ENCODE measurements around the gene PTH1R. TPM values are rescaled to one million over a fixed set of nuclear protein-coding genes. Genes with fewer than 3 reads are reported as not detected.

The PTH1R gene
- polyA plus RNA-seq, 2 of the 4 experiments (the other 2 are of a cell fraction) = 0.45 to 0.53 TPM

DNA sequence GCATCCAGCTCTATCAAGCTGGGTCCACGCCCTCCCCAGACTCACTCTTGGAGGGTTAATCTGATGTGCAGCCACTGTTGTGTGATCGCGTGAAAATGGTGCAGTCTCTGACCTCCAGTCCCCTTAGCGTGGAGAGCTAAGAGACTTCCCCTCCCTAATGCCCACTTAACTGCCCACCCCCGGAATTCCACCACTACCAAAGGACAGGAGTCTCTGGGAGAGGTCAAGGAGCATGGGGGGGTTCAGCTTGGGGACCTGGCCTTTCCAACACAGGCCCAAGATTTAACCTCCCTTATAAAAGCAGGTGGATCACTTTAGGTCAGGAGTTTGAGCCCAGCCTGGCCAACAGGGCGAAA, 50.2 kb downstream of the PTH1R start:
- CTCF ChIA-PET = interaction anchor here (0.9 to 1.0 kb wide), 2 partner anchors 18 to 71 kb away, joined by 3 read pairs; no protein-coding TSS in a partner anchor
- FAIRE-seq = no peak
- Histone ChIP-seq H3K27ac (peak overlapping the region; percentile 74 to 84; a peak in 4 of 6 replicates), H3K9me3 (peaks cover 6% of the 10 kb centered on the region; the same call in 1 of the 3 replicates), H3K4me3 (no peak overlapping the region), H3K4me1 (peaks cover 71% of the 10 kb centered on the region), H3K4me2 (no peak overlapping the region)
- 100% methylated on average over 6 of the region's 6 CpGs for WGBS (ENCODE audit: missing lambda C conversion rate)
- POLR2A ChIA-PET = interaction anchor here (0.6 kb wide), 1 partner anchor 993 kb away, joined by 3 read pairs; no protein-coding TSS in a partner anchor
- no peak for TF ChIP-seq ZFP36 (IDR thresholded peaks at IDR 0.05; ENCODE audit: borderline replicate concordance, partially characterized antibody)
- TF ChIP-seq FOSB (CRISPR knock-in tag; IDR thresholded peaks at IDR 0.05) = no peak
- no peak for TF ChIP-seq NPAS2 (CRISPR knock-in tag; IDR thresholded peaks at IDR 0.05; ENCODE audit: borderline replicate concordance)
- TF ChIP-seq POLR2AphosphoS2 (conservative IDR thresholded peaks at IDR 0.05; ENCODE audit: low read length) = no peak
- TF ChIP-seq, protein P1, sequence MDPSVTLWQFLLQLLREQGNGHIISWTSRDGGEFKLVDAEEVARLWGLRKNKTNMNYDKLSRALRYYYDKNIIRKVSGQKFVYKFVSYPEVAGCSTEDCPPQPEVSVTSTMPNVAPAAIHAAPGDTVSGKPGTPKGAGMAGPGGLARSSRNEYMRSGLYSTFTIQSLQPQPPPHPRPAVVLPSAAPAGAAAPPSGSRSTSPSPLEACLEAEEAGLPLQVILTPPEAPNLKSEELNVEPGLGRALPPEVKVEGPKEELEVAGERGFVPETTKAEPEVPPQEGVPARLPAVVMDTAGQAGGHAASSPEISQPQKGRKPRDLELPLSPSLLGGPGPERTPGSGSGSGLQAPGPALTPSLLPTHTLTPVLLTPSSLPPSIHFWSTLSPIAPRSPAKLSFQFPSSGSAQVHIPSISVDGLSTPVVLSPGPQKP (IDR thresholded peaks at IDR 0.05; ENCODE audit: low read depth, low read length) = no peak
- no peak for TF ChIP-seq GATA3 (IDR thresholded peaks at IDR 0.05; ENCODE audit: borderline replicate concordance)
- no peak for TF ChIP-seq HOXB5 (CRISPR knock-in tag; IDR thresholded peaks at IDR 0.05)
- no peak for DNase-seq (ENCODE audit: low read depth in 1 of 2, low spot score in 1 of 2)
- no peak for ATAC-seq

DNA sequence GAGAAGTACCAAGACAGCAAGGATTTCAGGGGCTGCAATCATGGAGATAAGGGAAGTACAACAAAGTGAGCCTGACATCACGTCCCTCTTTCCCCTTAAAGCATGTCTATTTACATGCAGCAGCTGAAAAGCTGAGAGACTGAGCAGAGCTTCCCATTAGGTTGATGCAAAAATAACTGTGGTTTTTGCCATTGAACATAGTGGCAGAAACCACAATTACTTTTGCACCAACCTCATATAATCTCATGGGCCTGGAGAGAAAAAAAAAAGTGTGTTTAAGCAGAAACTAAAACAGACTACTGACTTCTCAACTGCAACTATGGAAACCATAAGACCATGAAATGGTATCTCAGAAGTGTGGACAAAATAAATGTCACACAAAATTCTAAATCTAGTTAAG, 50.8 kb downstream of the PTH1R start:
- DNase-seq (ENCODE audit: low read depth in 1 of 2, low spot score in 1 of 2) (no peak), ATAC-seq (no peak), FAIRE-seq (no peak)
- ChIA-PET POLR2A (no interaction called here), CTCF (interaction anchor here (0.7 to 1.0 kb wide), 2 partner anchors 43 to 71 kb away, joined by 3 to 5 read pairs; no protein-coding TSS in a partner anchor)
- Histone ChIP-seq H3K4me1 (peaks cover 77% of the 10 kb centered on the region), H3K4me2 (no peak overlapping the region), H3K4me3 (no peak overlapping the region), H3K9me3 (peaks cover 6% of the 10 kb centered on the region; the same call in 1 of the 3 replicates), H3K27ac (no peak overlapping the region; a peak in 2 of 6 replicates)
- TF ChIP-seq ZC3H11A (IDR thresholded peaks at IDR 0.05) (no peak), BHLHE40 (IDR thresholded peaks at IDR 0.05; ENCODE audit: low read depth, low read length) (no peak), CBX8 (IDR thresholded peaks at IDR 0.05) (no peak), CBX2 (IDR thresholded peaks at IDR 0.05; ENCODE audit: borderline replicate concordance, low read depth) (no peak)
- TF ChIP-seq, protein P2, sequence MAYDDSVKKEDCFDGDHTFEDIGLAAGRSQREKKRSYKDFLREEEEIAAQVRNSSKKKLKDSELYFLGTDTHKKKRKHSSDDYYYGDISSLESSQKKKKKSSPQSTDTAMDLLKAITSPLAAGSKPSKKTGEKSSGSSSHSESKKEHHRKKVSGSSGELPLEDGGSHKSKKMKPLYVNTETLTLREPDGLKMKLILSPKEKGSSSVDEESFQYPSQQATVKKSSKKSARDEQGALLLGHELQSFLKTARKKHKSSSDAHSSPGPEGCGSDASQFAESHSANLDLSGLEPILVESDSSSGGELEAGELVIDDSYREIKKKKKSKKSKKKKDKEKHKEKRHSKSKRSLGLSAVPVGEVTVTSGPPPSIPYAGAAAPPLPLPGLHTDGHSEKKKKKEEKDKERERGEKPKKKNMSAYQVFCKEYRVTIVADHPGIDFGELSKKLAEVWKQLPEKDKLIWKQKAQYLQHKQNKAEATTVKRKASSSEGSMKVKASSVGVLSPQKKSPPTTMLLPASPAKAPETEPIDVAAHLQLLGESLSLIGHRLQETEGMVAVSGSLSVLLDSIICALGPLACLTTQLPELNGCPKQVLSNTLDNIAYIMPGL (CRISPR knock-in tag; IDR thresholded peaks at IDR 0.05; ENCODE audit: borderline replicate concordance) = no peak
- WGBS (ENCODE audit: missing lambda C conversion rate) = 100% methylated on average over 1 of the region's 1 CpG

DNA sequence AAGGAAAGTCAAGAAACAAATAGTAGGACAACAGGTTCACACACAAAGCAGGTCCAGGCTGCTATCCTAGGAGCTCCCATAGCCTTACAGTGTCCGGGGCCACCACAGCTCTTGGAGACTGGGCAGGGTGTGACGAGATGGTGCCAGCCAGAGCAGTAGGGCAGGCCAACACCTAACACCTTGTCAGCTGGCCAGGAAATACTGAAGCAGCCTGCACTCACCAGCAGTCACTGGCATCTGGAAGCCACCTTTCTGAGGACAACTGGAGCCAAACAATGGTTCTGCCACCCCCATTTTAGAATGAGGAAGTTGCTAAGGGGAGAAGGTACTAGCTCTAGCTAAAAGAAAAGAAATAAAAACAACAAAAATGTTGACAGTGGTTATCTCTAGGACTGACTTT, 51.8 kb downstream of the PTH1R start:
- POLR2A ChIA-PET = no interaction called here
- peaks cover 79% of the 10 kb centered on the region for H3K4me1 ChIP-seq
- DNase-seq (ENCODE audit: low read depth in 1 of 2, low spot score in 1 of 2) = no peak
- TF ChIP-seq ZNF302 (CRISPR knock-in tag; IDR thresholded peaks at IDR 0.05) (no peak), RARB (CRISPR knock-in tag; IDR thresholded peaks at IDR 0.05) (no peak), FOSB (CRISPR knock-in tag; IDR thresholded peaks at IDR 0.05) (no peak), BHLHE40 (IDR thresholded peaks at IDR 0.05; ENCODE audit: low read depth, low read length) (no peak), KDM5A (IDR thresholded peaks at IDR 0.05) (no peak), SMC3 (IDR thresholded peaks at IDR 0.05) (no peak), FOXS1 (CRISPR knock-in tag; IDR thresholded peaks at IDR 0.05) (no peak), HOXB5 (CRISPR knock-in tag; IDR thresholded peaks at IDR 0.05) (no peak), NPAS2 (CRISPR knock-in tag; IDR thresholded peaks at IDR 0.05; ENCODE audit: borderline replicate concordance) (no peak)
- TF ChIP-seq, protein P2 (CRISPR knock-in tag; IDR thresholded peaks at IDR 0.05; ENCODE audit: borderline replicate concordance) = no peak
- TF ChIP-seq, protein P3, sequence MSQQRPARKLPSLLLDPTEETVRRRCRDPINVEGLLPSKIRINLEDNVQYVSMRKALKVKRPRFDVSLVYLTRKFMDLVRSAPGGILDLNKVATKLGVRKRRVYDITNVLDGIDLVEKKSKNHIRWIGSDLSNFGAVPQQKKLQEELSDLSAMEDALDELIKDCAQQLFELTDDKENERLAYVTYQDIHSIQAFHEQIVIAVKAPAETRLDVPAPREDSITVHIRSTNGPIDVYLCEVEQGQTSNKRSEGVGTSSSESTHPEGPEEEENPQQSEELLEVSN (IDR thresholded peaks at IDR 0.05; ENCODE audit: borderline replicate concordance, low read depth) = no peak
- TF ChIP-seq, protein P4, sequence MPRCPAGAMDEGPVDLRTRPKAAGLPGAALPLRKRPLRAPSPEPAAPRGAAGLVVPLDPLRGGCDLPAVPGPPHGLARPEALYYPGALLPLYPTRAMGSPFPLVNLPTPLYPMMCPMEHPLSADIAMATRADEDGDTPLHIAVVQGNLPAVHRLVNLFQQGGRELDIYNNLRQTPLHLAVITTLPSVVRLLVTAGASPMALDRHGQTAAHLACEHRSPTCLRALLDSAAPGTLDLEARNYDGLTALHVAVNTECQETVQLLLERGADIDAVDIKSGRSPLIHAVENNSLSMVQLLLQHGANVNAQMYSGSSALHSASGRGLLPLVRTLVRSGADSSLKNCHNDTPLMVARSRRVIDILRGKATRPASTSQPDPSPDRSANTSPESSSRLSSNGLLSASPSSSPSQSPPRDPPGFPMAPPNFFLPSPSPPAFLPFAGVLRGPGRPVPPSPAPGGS (IDR thresholded peaks at IDR 0.05) = no peak
- TF ChIP-seq, protein P5, sequence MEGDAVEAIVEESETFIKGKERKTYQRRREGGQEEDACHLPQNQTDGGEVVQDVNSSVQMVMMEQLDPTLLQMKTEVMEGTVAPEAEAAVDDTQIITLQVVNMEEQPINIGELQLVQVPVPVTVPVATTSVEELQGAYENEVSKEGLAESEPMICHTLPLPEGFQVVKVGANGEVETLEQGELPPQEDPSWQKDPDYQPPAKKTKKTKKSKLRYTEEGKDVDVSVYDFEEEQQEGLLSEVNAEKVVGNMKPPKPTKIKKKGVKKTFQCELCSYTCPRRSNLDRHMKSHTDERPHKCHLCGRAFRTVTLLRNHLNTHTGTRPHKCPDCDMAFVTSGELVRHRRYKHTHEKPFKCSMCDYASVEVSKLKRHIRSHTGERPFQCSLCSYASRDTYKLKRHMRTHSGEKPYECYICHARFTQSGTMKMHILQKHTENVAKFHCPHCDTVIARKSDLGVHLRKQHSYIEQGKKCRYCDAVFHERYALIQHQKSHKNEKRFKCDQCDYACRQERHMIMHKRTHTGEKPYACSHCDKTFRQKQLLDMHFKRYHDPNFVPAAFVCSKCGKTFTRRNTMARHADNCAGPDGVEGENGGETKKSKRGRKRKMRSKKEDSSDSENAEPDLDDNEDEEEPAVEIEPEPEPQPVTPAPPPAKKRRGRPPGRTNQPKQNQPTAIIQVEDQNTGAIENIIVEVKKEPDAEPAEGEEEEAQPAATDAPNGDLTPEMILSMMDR (IDR thresholded peaks at IDR 0.05) = no peak

More for the DNA sequence above, 51.8 kb downstream of the PTH1R start:
- 79% methylated on average over 2 of the region's 2 CpGs for WGBS (ENCODE audit: missing lambda C conversion rate)
- FAIRE-seq = no peak
- Histone ChIP-seq H3K4me3 (no peak overlapping the region), H3K27ac (peak overlapping the region; percentile 85 to 88; a peak in 5 of 6 replicates), H3K4me2 (no peak overlapping the region), H3K9me3 (peaks cover 6% of the 10 kb centered on the region; the same call in 1 of the 3 replicates)
- CTCF ChIA-PET = interaction anchor here (1.6 kb wide), 1 partner anchor 63 kb away, joined by 4 read pairs; no protein-coding TSS in a partner anchor
- ATAC-seq = no peak
